Thyroid gland (tissue), 4 donors: ENCODE data around the gene DACH2.

ENCODE experiments used
- POLR2A ChIP-seq, 2 donors: fragments of 450-650 bp; IDR thresholded peaks; one replicate each; pipeline ENCODE4 v1.6.1; 2017; ENCODE audit warnings: antibody characterized with exemption in 2 of 2, mild to moderate bottlenecking in 2 of 2, moderate library complexity in 1 of 2
- TF ChIP-seq, protein P1 (sequence below), 6 experiments: fragments of 200-600 bp in 3 of 6; fragments of 450-650 bp in 3 of 6; sonication (generic) in 3 of 6; IDR thresholded peaks; one replicate each; pipeline ENCODE4 v1.5.1; 2016 to 2019; ENCODE audit warnings: antibody characterized with exemption in 6 of 6, mild to moderate bottlenecking in 2 of 6, inconsistent platforms in 1 of 6, moderate library complexity in 1 of 6

DNA sequence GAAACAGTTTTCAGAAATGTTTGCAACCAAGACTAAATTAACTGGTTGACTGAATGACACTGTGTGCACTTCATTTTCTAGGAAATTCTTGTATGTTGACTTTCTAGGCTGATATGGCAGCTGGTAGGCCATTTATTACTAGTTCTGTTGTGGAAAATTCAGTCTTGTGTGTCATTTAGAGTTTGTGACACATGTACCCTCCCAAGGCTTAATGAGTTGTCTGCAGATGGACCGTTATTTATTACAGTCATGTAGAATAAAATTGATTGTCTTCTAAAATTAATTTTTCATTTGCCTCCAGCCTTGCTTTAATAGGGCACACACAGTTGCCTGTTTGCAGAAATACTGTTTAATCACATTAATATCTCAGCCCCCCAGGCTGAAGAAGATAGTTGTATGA, 30.7 kb downstream of the DACH2 start:
- TF ChIP-seq, protein P1, sequence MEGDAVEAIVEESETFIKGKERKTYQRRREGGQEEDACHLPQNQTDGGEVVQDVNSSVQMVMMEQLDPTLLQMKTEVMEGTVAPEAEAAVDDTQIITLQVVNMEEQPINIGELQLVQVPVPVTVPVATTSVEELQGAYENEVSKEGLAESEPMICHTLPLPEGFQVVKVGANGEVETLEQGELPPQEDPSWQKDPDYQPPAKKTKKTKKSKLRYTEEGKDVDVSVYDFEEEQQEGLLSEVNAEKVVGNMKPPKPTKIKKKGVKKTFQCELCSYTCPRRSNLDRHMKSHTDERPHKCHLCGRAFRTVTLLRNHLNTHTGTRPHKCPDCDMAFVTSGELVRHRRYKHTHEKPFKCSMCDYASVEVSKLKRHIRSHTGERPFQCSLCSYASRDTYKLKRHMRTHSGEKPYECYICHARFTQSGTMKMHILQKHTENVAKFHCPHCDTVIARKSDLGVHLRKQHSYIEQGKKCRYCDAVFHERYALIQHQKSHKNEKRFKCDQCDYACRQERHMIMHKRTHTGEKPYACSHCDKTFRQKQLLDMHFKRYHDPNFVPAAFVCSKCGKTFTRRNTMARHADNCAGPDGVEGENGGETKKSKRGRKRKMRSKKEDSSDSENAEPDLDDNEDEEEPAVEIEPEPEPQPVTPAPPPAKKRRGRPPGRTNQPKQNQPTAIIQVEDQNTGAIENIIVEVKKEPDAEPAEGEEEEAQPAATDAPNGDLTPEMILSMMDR (IDR thresholded peaks at IDR 0.05), result no peak
- no peak for TF ChIP-seq POLR2A (IDR thresholded peaks at IDR 0.05)
